IMR-90 (cell line): ENCODE data around the gene NEDD4L. TPM values are rescaled to one million over a fixed set of nuclear protein-coding genes. Genes with fewer than 3 reads are reported as not detected.

ENCODE experiments used
- ATAC-seq: fragments of 200-7000 bp; cut with Tn5 transposase; 2 replicates; pipeline ENCODE4 v1.9.1; 2020; ENCODE audit warnings: low read depth, mild to moderate bottlenecking, moderate library complexity
- BruUV-seq: library from RNA; stranded (reverse); fragments of 400-500 nt; replicated peaks from 2 replicates; lab custom pipeline; 2021; lab: Mats Ljungman, UMichigan
- CTCF ChIA-PET: fragments of 300-600 bp; formaldehyde crosslinking; extraction: SDS; loops from one replicate; lab custom pipeline; 2021; ENCODE audit warnings: antibody characterized with exemption; lab: Yijun Ruan, JAX
- POLR2A ChIA-PET: fragments of 300-600 bp; sonication (Branson Sonifier 250); formaldehyde crosslinking; loops from one replicate; lab custom pipeline; 2022; ENCODE audit warnings: antibody characterized with exemption; ENCODE audit not compliant: unreplicated experiment; lab: Charles Lee
- DNase-seq: peaks from one replicate; pipeline ENCODE4 v3.0.0; 2013
- H2AFZ ChIP-seq: replicated peaks from 2 replicates; pipeline ENCODE3; 2013; ENCODE audit warnings: low read length, mild to moderate bottlenecking; ENCODE audit not compliant: poor library complexity
- H2AK5ac ChIP-seq: 2 replicates; pipeline ENCODE4 v1.6.1; 2013; ENCODE audit warnings: low read depth, low read length, inconsistent platforms
- H2AK9ac ChIP-seq: replicated peaks from 2 replicates; pipeline ENCODE3; 2013; ENCODE audit warnings: mild to moderate bottlenecking, low read depth, low read length, moderate library complexity; ENCODE audit not compliant: poor library complexity
- H2BK120ac ChIP-seq: 2 replicates; pipeline ENCODE4 v1.6.1; 2013; ENCODE audit warnings: low read depth, low read length, inconsistent platforms
- H2BK15ac ChIP-seq: 3 replicates; pipeline ENCODE4 v1.6.1; 2013; ENCODE audit warnings: low read depth, low read length, inconsistent platforms
- H2BK20ac ChIP-seq: 2 replicates; pipeline ENCODE4 v1.6.1; 2013; ENCODE audit warnings: low read depth, mild to moderate bottlenecking, inconsistent platforms, low read length, moderate library complexity
- H2BK5ac ChIP-seq: 2 replicates; pipeline ENCODE4 v1.6.1; 2013; ENCODE audit warnings: mild to moderate bottlenecking, low read depth, low read length, inconsistent platforms; ENCODE audit not compliant: poor library complexity, severe bottlenecking
- H3K14ac ChIP-seq: replicated peaks from 2 replicates; pipeline ENCODE4 v1.6.1; 2013; ENCODE audit warnings: low read depth, low read length, inconsistent platforms
- H3K18ac ChIP-seq: 2 replicates; pipeline ENCODE4 v1.6.1; 2013; ENCODE audit warnings: low read depth, low read length, control low read depth
- H3K23ac ChIP-seq: 2 replicates; pipeline ENCODE4 v1.6.1; 2013; ENCODE audit warnings: low read depth, low read length, inconsistent platforms
- H3K27ac ChIP-seq: 2 replicates; pipeline ENCODE4 v1.5.1; 2013; ENCODE audit warnings: mild to moderate bottlenecking, control low read depth, low read length; ENCODE audit not compliant: insufficient read depth
- H3K27me3 ChIP-seq: 2 replicates; pipeline ENCODE4 v1.6.1; 2013; ENCODE audit warnings: low read length; ENCODE audit not compliant: control insufficient read depth, insufficient read depth
- H3K36me3 ChIP-seq: 2 replicates; pipeline ENCODE4 v1.6.1; 2013; ENCODE audit warnings: low read length, mixed read lengths; ENCODE audit not compliant: control insufficient read depth, insufficient read depth
- H3K4ac ChIP-seq: 2 replicates; pipeline ENCODE4 v1.6.1; 2013; ENCODE audit warnings: low read depth, low read length, inconsistent platforms
- H3K4me1 ChIP-seq: 2 replicates; pipeline ENCODE4 v1.6.1; 2013; ENCODE audit warnings: low read length, mixed read lengths; ENCODE audit not compliant: control insufficient read depth, insufficient read depth
- H3K4me2 ChIP-seq: 2 replicates; pipeline ENCODE4 v1.6.1; 2013; ENCODE audit warnings: low read depth, mild to moderate bottlenecking, control low read depth, low read length, moderate library complexity
- H3K4me3 ChIP-seq: 2 replicates; pipeline ENCODE4 v1.5.1; 2013; ENCODE audit warnings: low read depth, mild to moderate bottlenecking, control low read depth, low read length, moderate library complexity; ENCODE audit not compliant: insufficient read depth
- H3K56ac ChIP-seq: 2 replicates; pipeline ENCODE4 v1.6.1; 2013; ENCODE audit warnings: low read length, inconsistent platforms; ENCODE audit not compliant: insufficient read depth; ENCODE audit errors: extremely low read depth
- H3K79me1 ChIP-seq, 2 experiments: 2 replicates each; pipeline ENCODE4 v1.6.1; 2013; ENCODE audit warnings: low read length in 2 of 2, inconsistent platforms in 1 of 2, low read depth in 1 of 2
- H3K9ac ChIP-seq: 2 replicates; pipeline ENCODE4 v1.6.1; 2013; ENCODE audit warnings: low read depth, low read length, control low read depth
- H3K9me1 ChIP-seq: 2 replicates; pipeline ENCODE4 v1.6.1; 2013; ENCODE audit warnings: low read length, inconsistent platforms; ENCODE audit not compliant: insufficient read depth
- H3K9me3 ChIP-seq: 2 replicates; pipeline ENCODE4 v1.6.1; 2013; ENCODE audit warnings: low read length; ENCODE audit not compliant: control insufficient read depth, insufficient read depth
- H4K20me1 ChIP-seq: 2 replicates; pipeline ENCODE4 v1.6.1; 2013; ENCODE audit warnings: low read length, inconsistent platforms; ENCODE audit not compliant: insufficient read depth
- H4K5ac ChIP-seq: 2 replicates; pipeline ENCODE4 v1.6.1; 2013; ENCODE audit warnings: mild to moderate bottlenecking, low read depth, low read length, control low read depth
- H4K8ac ChIP-seq, 2 experiments: 2 replicates each; pipeline ENCODE4 v1.6.1; 2013; ENCODE audit warnings: low read depth in 2 of 2, low read length in 2 of 2, control low read depth in 1 of 2, inconsistent platforms in 1 of 2
- H4K91ac ChIP-seq: 2 replicates; pipeline ENCODE4 v1.6.1; 2013; ENCODE audit warnings: low read depth, low read length, inconsistent platforms; ENCODE audit not compliant: insufficient read depth
- BHLHE40 ChIP-seq: fragments of 150-350 bp; IDR thresholded peaks from 2 replicates; pipeline ENCODE4 v1.6.1; 2016; ENCODE audit warnings: mild to moderate bottlenecking, low read depth, low read length
- CEBPB ChIP-seq: IDR thresholded peaks from 2 replicates; pipeline ENCODE4 v1.6.1; 2012; ENCODE audit warnings: low read depth, low read length, improper control_type of control experiment
- FOS ChIP-seq: fragments of 150-350 bp; IDR thresholded peaks from 2 replicates; pipeline ENCODE4 v1.6.1; 2016; ENCODE audit warnings: low read depth, low read length
- MAFK ChIP-seq: IDR thresholded peaks from 2 replicates; pipeline ENCODE4 v1.6.1; 2012; ENCODE audit warnings: low read depth, low read length, improper control_type of control experiment
- POLR2A ChIP-seq: IDR thresholded peaks from 2 replicates; pipeline ENCODE4 v1.6.1; 2012; ENCODE audit warnings: mild to moderate bottlenecking, low read depth, low read length
- RCOR1 ChIP-seq: IDR thresholded peaks from 2 replicates; pipeline ENCODE4 v1.6.1; 2012; ENCODE audit warnings: mild to moderate bottlenecking, low read length, improper control_type of control experiment; ENCODE audit not compliant: insufficient replicate concordance
- WGBS, 2 experiments: methylation state at CpG; one replicate each; pipeline versions ENCODE4 v1.1.5 to v1.1.7; 2013; ENCODE audit warnings: missing lambda C conversion rate in 2 of 2; ENCODE audit not compliant: insufficient read length in 1 of 2; ENCODE audit errors: extremely low coverage in 2 of 2; 5-methylcytosine and 5-hydroxymethylcytosine counted together
- dilution Hi-C: fragments of 300-500 bp; cut with HindIII; formaldehyde crosslinking; loops from one replicate; pipeline ENCODE4 v1.14.3; 2018; ENCODE audit warnings: low sequenced_read_pairs; ENCODE audit not compliant: unreplicated experiment
- in situ Hi-C: fragments of 300-500 bp; cut with MboI; formaldehyde crosslinking; loops from 3 replicates; pipeline ENCODE4 v1.14.3; 2019; ENCODE audit warnings: low sequenced_read_pairs, inconsistent platforms, mixed read lengths
- intact Hi-C: fragments of 100-400 bp; cut with micrococcal nuclease; formaldehyde crosslinking; loops from 2 replicates; pipeline ENCODE4 v1.10.0; 2022
- polyA plus RNA-seq, 3 experiments: library from polyadenylated mRNA; depleted of rRNA; stranded (reverse); fragments of >200 nt; gene quantifications; 2 replicates each; pipeline ENCODE4 v1.2.3, GENCODE V29; 2012; ENCODE audit warnings: low replicate concordance in 1 of 3
- total RNA-seq: library from RNA; depleted of rRNA; stranded (reverse); fragments of >200 nt; gene quantifications from 2 replicates; pipeline ENCODE4 v1.2.3, GENCODE V29; 2012

The NEDD4L gene
- total and polyA plus RNA-seq, 2 of the 4 experiments (the other 2 are of a cell fraction) = 10.0 to 10.9 TPM

GRCh38 chr18:58078889-58079573 is 35.0 kb downstream of the NEDD4L start:
- intact Hi-C loops (no loop called here), in situ Hi-C loops (no loop called here), dilution Hi-C loops (no loop called here)
- TF ChIP-seq CEBPB = no peak
- no peak for TF ChIP-seq FOS
- TF ChIP-seq BHLHE40 = no peak
- no peak for TF ChIP-seq POLR2A
- no peak for TF ChIP-seq MAFK
- no peak for TF ChIP-seq RCOR1
- Histone ChIP-seq H3K4me1 (peaks cover 2% of the 10 kb centered on the region), H2BK120ac (no peak overlapping the region), H2BK15ac (no peak overlapping the region), H3K4me3 (no peak overlapping the region), H4K5ac (no peak overlapping the region), H3K23ac (no peak overlapping the region), H4K91ac (no peak overlapping the region), H3K4ac (no peak overlapping the region), H2BK5ac (no peak overlapping the region), H3K4me2 (no peak overlapping the region), H2AK5ac (no peak overlapping the region), H3K36me3 (no peaks in the 10 kb centered on the region), H2BK20ac (no peak overlapping the region), H4K8ac (no peak overlapping the region), H4K20me1 (no peaks in the 10 kb centered on the region), H3K27me3 (no peaks in the 10 kb centered on the region; the same call in 1 of the 2 replicates), H3K27ac (no peak overlapping the region), H3K9ac (no peak overlapping the region), H3K14ac (no peak overlapping the region), H3K18ac (no peak overlapping the region), H3K9me1 (no peaks in the 10 kb centered on the region), H2AFZ (no peak overlapping the region), H3K9me3 (no peaks in the 10 kb centered on the region), H3K56ac (no peak overlapping the region), H3K79me1 (0 out of 4 replicates have a peak, but pooled peaks cover 0 to 2% of the 10 kb centered on the region in 2 experiments), H2AK9ac (no peak overlapping the region)
- ATAC-seq (no peak), DNase-seq (no peak)
- BruUV-seq = no TSS peak
- ChIA-PET CTCF (no interaction called here), POLR2A (no interaction called here)
- 92% methylated on average over 2 of the region's 11 CpGs; no CpG with 5 or more reads in 1 of the 2 experiments for WGBS, 2 experiments
